ENCODE results near the gene ATG7.

DNA sequence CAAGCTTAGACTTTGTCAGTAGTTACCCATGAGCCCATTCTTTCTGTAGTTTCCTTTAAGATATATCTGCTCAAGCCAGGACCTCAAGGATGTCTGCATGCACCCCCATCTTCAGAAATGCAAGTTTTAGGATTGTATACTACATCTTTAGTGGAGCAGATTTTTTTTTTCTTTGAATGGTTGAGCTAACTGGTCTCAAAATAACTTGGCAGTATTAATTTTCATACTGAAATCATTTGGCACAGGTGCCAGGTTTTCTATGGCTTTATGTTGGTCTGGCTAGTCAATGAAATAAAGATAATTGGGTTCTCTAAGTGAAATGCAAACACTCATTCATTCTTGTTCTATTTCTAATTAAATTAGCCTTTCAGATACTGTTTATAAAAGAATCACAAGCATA is 108.9 kb downstream of the ATG7 start:
- TF ChIP-seq, protein P1, sequence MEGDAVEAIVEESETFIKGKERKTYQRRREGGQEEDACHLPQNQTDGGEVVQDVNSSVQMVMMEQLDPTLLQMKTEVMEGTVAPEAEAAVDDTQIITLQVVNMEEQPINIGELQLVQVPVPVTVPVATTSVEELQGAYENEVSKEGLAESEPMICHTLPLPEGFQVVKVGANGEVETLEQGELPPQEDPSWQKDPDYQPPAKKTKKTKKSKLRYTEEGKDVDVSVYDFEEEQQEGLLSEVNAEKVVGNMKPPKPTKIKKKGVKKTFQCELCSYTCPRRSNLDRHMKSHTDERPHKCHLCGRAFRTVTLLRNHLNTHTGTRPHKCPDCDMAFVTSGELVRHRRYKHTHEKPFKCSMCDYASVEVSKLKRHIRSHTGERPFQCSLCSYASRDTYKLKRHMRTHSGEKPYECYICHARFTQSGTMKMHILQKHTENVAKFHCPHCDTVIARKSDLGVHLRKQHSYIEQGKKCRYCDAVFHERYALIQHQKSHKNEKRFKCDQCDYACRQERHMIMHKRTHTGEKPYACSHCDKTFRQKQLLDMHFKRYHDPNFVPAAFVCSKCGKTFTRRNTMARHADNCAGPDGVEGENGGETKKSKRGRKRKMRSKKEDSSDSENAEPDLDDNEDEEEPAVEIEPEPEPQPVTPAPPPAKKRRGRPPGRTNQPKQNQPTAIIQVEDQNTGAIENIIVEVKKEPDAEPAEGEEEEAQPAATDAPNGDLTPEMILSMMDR (IDR thresholded peaks at IDR 0.05; ENCODE audit: low read depth, low read length, poor library complexity, severe bottlenecking): no peak
- no peak for TF ChIP-seq EZH2phosphoT487 (IDR thresholded peaks at IDR 0.05; ENCODE audit: borderline replicate concordance, low read length)

Data from DOHH2 (cell line).